Measurements from ENCODE around the gene NOTUM. TPM values are rescaled to one million over a fixed set of nuclear protein-coding genes. Genes with fewer than 3 reads are reported as not detected.

Gene NOTUM
- total and polyA plus RNA-seq, 2 donors (not counting 1 experiment from before 2014, with no cell fraction given) = 0.02 to 0.50 TPM

GRCh38 chr17:81939881-81940385, 21.1 kb downstream of the NOTUM start:
- Histone ChIP-seq H2AFZ (ENCODE audit: low read length) (no peak overlapping the region), H3K36me3 (ENCODE audit: control insufficient read depth, insufficient read depth, low read length) (peaks cover under 1% of the 10 kb centered on the region), H3K79me2 (ENCODE audit: control insufficient read depth, insufficient read depth, low read length) (no peaks in the 10 kb centered on the region), H3K4me3 (replicated peaks in 1 of 4; ENCODE audit: control extremely low read depth in 1 of 4, insufficient read depth in 1 of 4, low read depth in 3 of 4, low read length in 4 of 4) (no peak overlapping the region), H3K27ac (ENCODE audit: insufficient read depth, low read length) (no peak overlapping the region), H3K27me3 (ENCODE audit: control insufficient read depth, insufficient read depth, low read length) (peaks cover 10% of the 10 kb centered on the region), H4K20me1 (ENCODE audit: control insufficient read depth, extremely low read depth, insufficient read depth, low read length) (no peaks in the 10 kb centered on the region), H3K9ac (ENCODE audit: insufficient read depth, low read length) (no peak overlapping the region), H3K4me2 (ENCODE audit: extremely low read depth, insufficient read depth, low read length) (peak overlapping the region; percentile 35), H3K4me1 (ENCODE audit: control insufficient read depth, extremely low read depth, insufficient read depth, low read length) (peaks cover 2% of the 10 kb centered on the region), H3K9me3 (ENCODE audit: control insufficient read depth, insufficient read depth, low read depth, low read length) (no peaks in the 10 kb centered on the region)
- peak in 1 of 2 donors; percentile 44 for DNase-seq (ENCODE audit: low read depth in 2 of 2)
- TF ChIP-seq CTCF (conservative IDR thresholded peaks at IDR 0.05 in 1 of 2, IDR thresholded peaks at IDR 0.05 in 1 of 2; ENCODE audit: low read depth in 1 of 2, low read length in 2 of 2) (no peak), EZH2 (IDR thresholded peaks at IDR 0.05; ENCODE audit: low read length, missing control alignments) (no peak)

GRCh38 chr17:81939218-81939617, 21.8 kb downstream of the NOTUM start:
- Histone ChIP-seq H3K36me3 (ENCODE audit: control insufficient read depth, insufficient read depth, low read length) (peaks cover 4% of the 10 kb centered on the region), H2AFZ (ENCODE audit: low read length) (no peak overlapping the region), H3K9ac (ENCODE audit: insufficient read depth, low read length) (no peak overlapping the region), H3K9me3 (ENCODE audit: control insufficient read depth, insufficient read depth, low read depth, low read length) (no peaks in the 10 kb centered on the region), H3K79me2 (ENCODE audit: control insufficient read depth, insufficient read depth, low read length) (no peaks in the 10 kb centered on the region), H3K27me3 (ENCODE audit: control insufficient read depth, insufficient read depth, low read length) (peaks cover 10% of the 10 kb centered on the region), H3K4me3 (replicated peaks in 1 of 4; ENCODE audit: control extremely low read depth in 1 of 4, insufficient read depth in 1 of 4, low read depth in 3 of 4, low read length in 4 of 4) (no peak overlapping the region), H3K27ac (ENCODE audit: insufficient read depth, low read length) (no peak overlapping the region), H3K4me2 (ENCODE audit: extremely low read depth, insufficient read depth, low read length) (no peak overlapping the region), H4K20me1 (ENCODE audit: control insufficient read depth, extremely low read depth, insufficient read depth, low read length) (no peaks in the 10 kb centered on the region), H3K4me1 (ENCODE audit: control insufficient read depth, extremely low read depth, insufficient read depth, low read length) (peaks cover 2% of the 10 kb centered on the region)
- no peak for TF ChIP-seq EZH2 (IDR thresholded peaks at IDR 0.05; ENCODE audit: low read length, missing control alignments)
- TF ChIP-seq CTCF (conservative IDR thresholded peaks at IDR 0.05 in 1 of 2, IDR thresholded peaks at IDR 0.05 in 1 of 2; ENCODE audit: low read depth in 1 of 2, low read length in 2 of 2) = no peak
- no peak for DNase-seq (ENCODE audit: low read depth in 2 of 2)

GRCh38 chr17:81935709-81936084, 25.3 kb downstream of the NOTUM start:
- Histone ChIP-seq H3K27me3 (ENCODE audit: control insufficient read depth, insufficient read depth, low read length) (no peaks in the 10 kb centered on the region), H4K20me1 (ENCODE audit: control insufficient read depth, extremely low read depth, insufficient read depth, low read length) (no peaks in the 10 kb centered on the region), H3K36me3 (ENCODE audit: control insufficient read depth, insufficient read depth, low read length) (peaks cover 4% of the 10 kb centered on the region), H3K9me3 (ENCODE audit: control insufficient read depth, insufficient read depth, low read depth, low read length) (no peaks in the 10 kb centered on the region), H3K9ac (ENCODE audit: insufficient read depth, low read length) (no peak overlapping the region), H3K79me2 (ENCODE audit: control insufficient read depth, insufficient read depth, low read length) (no peaks in the 10 kb centered on the region), H3K4me2 (ENCODE audit: extremely low read depth, insufficient read depth, low read length) (no peak overlapping the region), H3K4me3 (replicated peaks in 1 of 4; ENCODE audit: control extremely low read depth in 1 of 4, insufficient read depth in 1 of 4, low read depth in 3 of 4, low read length in 4 of 4) (peak overlapping the region in 2 of 4 experiments; percentile 17 to 19), H2AFZ (ENCODE audit: low read length) (no peak overlapping the region), H3K4me1 (ENCODE audit: control insufficient read depth, extremely low read depth, insufficient read depth, low read length) (peaks cover 2% of the 10 kb centered on the region), H3K27ac (ENCODE audit: insufficient read depth, low read length) (no peak overlapping the region)
- TF ChIP-seq CTCF (conservative IDR thresholded peaks at IDR 0.05 in 1 of 2, IDR thresholded peaks at IDR 0.05 in 1 of 2; ENCODE audit: low read depth in 1 of 2, low read length in 2 of 2) = no peak
- no peak for TF ChIP-seq EZH2 (IDR thresholded peaks at IDR 0.05; ENCODE audit: low read length, missing control alignments)
- DNase-seq (ENCODE audit: low read depth in 2 of 2) = no peak
